H9 (cell line): Measurements from ENCODE around the gene KCNMB3. TPM values are rescaled to one million over a fixed set of nuclear protein-coding genes. Genes with fewer than 3 reads are reported as not detected.

ENCODE experiments used
- DNase-seq: peaks from one replicate; pipeline ENCODE4 v3.0.0-alpha.2; 2017
- H2AFZ ChIP-seq: one replicate; pipeline ENCODE4 v1.6.1; 2013; ENCODE audit warnings: mild to moderate bottlenecking, low read length, control low read depth, moderate library complexity
- H2AK5ac ChIP-seq: 2 replicates; pipeline ENCODE4 v1.6.1; 2013; ENCODE audit warnings: low read length, control low read depth, mixed read lengths; ENCODE audit not compliant: insufficient read length
- H2BK120ac ChIP-seq: one replicate; pipeline ENCODE4 v1.6.1; 2013; ENCODE audit warnings: low read depth, mild to moderate bottlenecking, low read length, control low read depth, inconsistent platforms; ENCODE audit not compliant: poor library complexity, severe bottlenecking
- H2BK12ac ChIP-seq: 2 replicates; pipeline ENCODE4 v1.6.1; 2013; ENCODE audit warnings: low read length, control low read depth, mixed read lengths, low read depth; ENCODE audit not compliant: insufficient read length
- H2BK15ac ChIP-seq: 2 replicates; pipeline ENCODE4 v1.6.1; 2013; ENCODE audit warnings: low read depth, low read length, control low read depth
- H2BK20ac ChIP-seq: one replicate; pipeline ENCODE4 v1.6.1; 2013; ENCODE audit warnings: low read depth, mild to moderate bottlenecking, low read length, control low read depth, inconsistent platforms; ENCODE audit not compliant: poor library complexity, severe bottlenecking
- H2BK5ac ChIP-seq: 2 replicates; pipeline ENCODE4 v1.6.1; 2013; ENCODE audit warnings: low read length, control low read depth, mixed read lengths; ENCODE audit not compliant: insufficient read length
- H3K14ac ChIP-seq: 2 replicates; pipeline ENCODE4 v1.6.1; 2013; ENCODE audit warnings: low read length, control low read depth; ENCODE audit not compliant: insufficient read depth
- H3K18ac ChIP-seq: 2 replicates; pipeline ENCODE4 v1.6.1; 2013; ENCODE audit warnings: low read depth, mild to moderate bottlenecking, mixed read lengths, low read length, control low read depth; ENCODE audit not compliant: insufficient read length
- H3K23ac ChIP-seq: 2 replicates; pipeline ENCODE4 v1.6.1; 2013; ENCODE audit warnings: low read length, control low read depth, mixed read lengths, low read depth; ENCODE audit not compliant: insufficient read length
- H3K23me2 ChIP-seq: 2 replicates; pipeline ENCODE4 v1.6.1; 2013; ENCODE audit warnings: low read depth, mild to moderate bottlenecking, mixed read lengths, low read length, control low read depth; ENCODE audit not compliant: insufficient read length, poor library complexity, severe bottlenecking
- H3K27ac ChIP-seq: 2 replicates; pipeline ENCODE4 v1.5.1; 2013; ENCODE audit warnings: low read length, control low read depth, mixed read lengths, low read depth; ENCODE audit not compliant: insufficient read length
- H3K27me3 ChIP-seq: 2 replicates; pipeline ENCODE4 v1.6.1; 2013; ENCODE audit warnings: low read length, control low read depth, inconsistent platforms; ENCODE audit not compliant: insufficient read depth
- H3K4ac ChIP-seq: 2 replicates; pipeline ENCODE4 v1.6.1; 2013; ENCODE audit warnings: low read depth, mild to moderate bottlenecking, control low read depth, inconsistent platforms, low read length, moderate library complexity
- H3K4me1 ChIP-seq: 2 replicates; pipeline ENCODE4 v1.6.1; 2013; ENCODE audit warnings: low read length, control low read depth, inconsistent platforms; ENCODE audit not compliant: insufficient read depth
- H3K4me2 ChIP-seq: 2 replicates; pipeline ENCODE4 v1.6.1; 2013; ENCODE audit warnings: low read length, control low read depth, mixed read lengths; ENCODE audit not compliant: insufficient read length, insufficient read depth
- H3K56ac ChIP-seq: 2 replicates; pipeline ENCODE4 v1.6.1; 2013; ENCODE audit warnings: low read depth, mild to moderate bottlenecking, mixed read lengths, low read length, control low read depth; ENCODE audit not compliant: insufficient read length
- H3K79me1 ChIP-seq: 2 replicates; pipeline ENCODE4 v1.6.1; 2013; ENCODE audit warnings: low read depth, mild to moderate bottlenecking, moderate library complexity, low read length, control low read depth, inconsistent platforms; ENCODE audit not compliant: insufficient read depth, poor library complexity, severe bottlenecking
- H3K79me2 ChIP-seq: 2 replicates; pipeline ENCODE4 v1.6.1; 2013; ENCODE audit warnings: low read length, control low read depth, inconsistent platforms; ENCODE audit not compliant: insufficient read depth
- H3K9ac ChIP-seq: 2 replicates; pipeline ENCODE4 v1.6.1; 2013; ENCODE audit warnings: low read length, control low read depth, mixed read lengths; ENCODE audit not compliant: insufficient read length; ENCODE audit errors: extremely low read depth
- H3K9me3 ChIP-seq: one replicate; pipeline ENCODE4 v1.6.1; 2013; ENCODE audit warnings: low read depth, low read length, inconsistent platforms; ENCODE audit not compliant: control insufficient read depth
- H3T11ph ChIP-seq: one replicate; pipeline ENCODE4 v1.6.1; 2013; ENCODE audit warnings: mild to moderate bottlenecking, low read length, control low read depth, inconsistent platforms
- H4K20me1 ChIP-seq: one replicate; pipeline ENCODE4 v1.6.1; 2013; ENCODE audit not compliant: control insufficient read depth, insufficient read length, insufficient read depth
- H4K5ac ChIP-seq: 2 replicates; pipeline ENCODE4 v1.6.1; 2013; ENCODE audit warnings: low read depth, mild to moderate bottlenecking, mixed read lengths, low read length, control low read depth; ENCODE audit not compliant: insufficient read length
- H4K8ac ChIP-seq: replicated peaks from 2 replicates; pipeline ENCODE4 v1.6.1; 2013; ENCODE audit warnings: low read length, control low read depth, mixed read lengths, low read depth; ENCODE audit not compliant: insufficient read length
- H4K91ac ChIP-seq: 2 replicates; pipeline ENCODE4 v1.6.1; 2013; ENCODE audit warnings: low read depth, mild to moderate bottlenecking, moderate library complexity, mixed read lengths, low read length, control low read depth; ENCODE audit not compliant: insufficient read length
- H3K27ac Mint-ChIP-seq, 3 experiments: 2 replicates in 2 of 3; 3 replicates in 1 of 3; pipeline ENCODE4 v1.8.0; 2020 to 2021; ENCODE audit warnings: mixed read lengths in 3 of 3, mild to moderate bottlenecking in 1 of 3, moderate library complexity in 1 of 3
- H3K27me3 Mint-ChIP-seq: 2 replicates; pipeline ENCODE4 v1.8.0; 2021; ENCODE audit warnings: low read depth, mild to moderate bottlenecking, moderate library complexity, mixed read lengths
- H3K36me3 Mint-ChIP-seq, 3 experiments: 2 replicates in 2 of 3; 3 replicates in 1 of 3; pipeline ENCODE4 v1.8.0; 2020 to 2021; ENCODE audit warnings: low read depth in 3 of 3, mixed read lengths in 3 of 3; ENCODE audit not compliant: insufficient read depth in 1 of 3
- H3K4me1 Mint-ChIP-seq, 2 experiments: 2 replicates each; pipeline ENCODE4 v1.8.0; 2020; ENCODE audit warnings: mixed read lengths in 2 of 2
- H3K4me3 Mint-ChIP-seq, 2 experiments: 2 replicates in 1 of 2; 3 replicates in 1 of 2; pipeline ENCODE4 v1.8.0; 2020 to 2021; ENCODE audit warnings: mild to moderate bottlenecking in 2 of 2, mixed read lengths in 2 of 2, moderate library complexity in 1 of 2
- H3K9me3 Mint-ChIP-seq, 2 experiments: 2 replicates in 1 of 2; 3 replicates in 1 of 2; pipeline ENCODE4 v1.8.0; 2020; ENCODE audit warnings: mild to moderate bottlenecking in 2 of 2, mixed read lengths in 2 of 2, moderate library complexity in 1 of 2
- WGBS: extraction: QIAGEN DNeasy Blood & Tissue Kit; methylation state at CpG from one replicate; pipeline ENCODE4 v1.1.7; 2013; ENCODE audit warnings: missing lambda C conversion rate, low lambda C conversion rate, mixed read lengths; ENCODE audit not compliant: insufficient read length; ENCODE audit errors: extremely low coverage; 5-methylcytosine and 5-hydroxymethylcytosine counted together
- total RNA-seq: library from RNA; stranded (reverse); gene quantifications from 2 replicates; pipeline ENCODE4 v1.2.1, GENCODE V29; 2021
- TF ChIP-seq, protein P1 (sequence below): fragments of 200-600 bp; sonication (generic); conservative IDR thresholded peaks from 3 replicates; pipeline ENCODE4 v1.8.0; 2021; ENCODE audit warnings: antibody characterized with exemption, mild to moderate bottlenecking

Gene KCNMB3
- total RNA-seq, 1 experiment from 2014 or later, result 1.6 TPM

DNA sequence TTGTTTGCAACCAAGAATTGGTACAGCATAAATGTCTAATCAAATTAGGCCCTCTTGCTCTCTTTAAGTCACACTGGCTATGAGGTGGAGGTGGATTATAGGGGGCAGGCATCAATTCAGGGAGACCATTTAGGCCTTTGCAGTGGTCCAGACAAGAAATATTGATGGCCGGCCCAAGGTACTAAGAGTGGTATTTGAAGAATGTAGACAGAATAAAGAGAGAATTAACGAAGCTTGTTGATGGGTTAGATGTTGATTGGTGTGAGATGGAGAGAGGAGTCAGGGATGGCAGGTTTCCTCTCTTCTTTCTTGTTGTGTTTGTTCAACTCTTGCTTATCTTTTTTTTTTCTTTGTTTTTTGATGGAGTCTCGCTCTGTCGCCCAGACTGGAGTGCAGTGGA lies 54.2 kb downstream of the KCNMB3 start:
- H3K4me1 ChIP-seq, result no peaks in the 10 kb centered on the region; the same call in 1 of the 2 replicates
- H3K23ac ChIP-seq, result no peak overlapping the region
- no peak overlapping the region for H2AFZ ChIP-seq
- WGBS, result 100% methylated on average over 1 of the region's 4 CpGs
- no peak overlapping the region for H3K18ac ChIP-seq
- H3K79me2 ChIP-seq, result no peaks in the 10 kb centered on the region
- H2BK12ac ChIP-seq, result no peak overlapping the region
- H4K5ac ChIP-seq, result no peak overlapping the region
- no peak for DNase-seq
- H2BK20ac ChIP-seq, result no peak overlapping the region
- H2AK5ac ChIP-seq, result no peak overlapping the region
- no peaks in the 10 kb centered on the region for H3K79me1 ChIP-seq
- no peak overlapping the region for H2BK5ac ChIP-seq
- no peak overlapping the region for H3K27ac ChIP-seq
- no peak overlapping the region for H3T11ph ChIP-seq
- H3K27me3 ChIP-seq, result no peaks in the 10 kb centered on the region
- no peaks in the 10 kb centered on the region for H3K9me3 ChIP-seq
- Mint-ChIP-seq H3K36me3 (peaks cover 5 to 12% (median 10%) of the 10 kb centered on the region in 3 experiments; a peak in 6 of 7 replicates), H3K4me3 (no peak overlapping the region), H3K4me1 (peaks cover 21 to 26% of the 10 kb centered on the region in 2 experiments), H3K9me3 (no peaks in the 10 kb centered on the region), H3K27ac (peak overlapping the region; percentile 5 to 63 (median 34); a peak in 5 of 7 replicates), H3K27me3 (no peaks in the 10 kb centered on the region)
- no peak overlapping the region for H2BK120ac ChIP-seq
- no peaks in the 10 kb centered on the region for H3K23me2 ChIP-seq
- no peak overlapping the region for H4K91ac ChIP-seq
- no peak overlapping the region for H3K9ac ChIP-seq
- no peak overlapping the region for H3K4me2 ChIP-seq
- TF ChIP-seq, protein P1, sequence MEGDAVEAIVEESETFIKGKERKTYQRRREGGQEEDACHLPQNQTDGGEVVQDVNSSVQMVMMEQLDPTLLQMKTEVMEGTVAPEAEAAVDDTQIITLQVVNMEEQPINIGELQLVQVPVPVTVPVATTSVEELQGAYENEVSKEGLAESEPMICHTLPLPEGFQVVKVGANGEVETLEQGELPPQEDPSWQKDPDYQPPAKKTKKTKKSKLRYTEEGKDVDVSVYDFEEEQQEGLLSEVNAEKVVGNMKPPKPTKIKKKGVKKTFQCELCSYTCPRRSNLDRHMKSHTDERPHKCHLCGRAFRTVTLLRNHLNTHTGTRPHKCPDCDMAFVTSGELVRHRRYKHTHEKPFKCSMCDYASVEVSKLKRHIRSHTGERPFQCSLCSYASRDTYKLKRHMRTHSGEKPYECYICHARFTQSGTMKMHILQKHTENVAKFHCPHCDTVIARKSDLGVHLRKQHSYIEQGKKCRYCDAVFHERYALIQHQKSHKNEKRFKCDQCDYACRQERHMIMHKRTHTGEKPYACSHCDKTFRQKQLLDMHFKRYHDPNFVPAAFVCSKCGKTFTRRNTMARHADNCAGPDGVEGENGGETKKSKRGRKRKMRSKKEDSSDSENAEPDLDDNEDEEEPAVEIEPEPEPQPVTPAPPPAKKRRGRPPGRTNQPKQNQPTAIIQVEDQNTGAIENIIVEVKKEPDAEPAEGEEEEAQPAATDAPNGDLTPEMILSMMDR, result no peak
- H4K20me1 ChIP-seq, result no peaks in the 10 kb centered on the region
- H4K8ac ChIP-seq, result no peak overlapping the region
- H3K14ac ChIP-seq, result no peak overlapping the region
- no peak overlapping the region for H3K56ac ChIP-seq
- no peak overlapping the region for H3K4ac ChIP-seq
- H2BK15ac ChIP-seq, result no peak overlapping the region
